GM18520 (cell line): ENCODE results near the gene PLA1A.

Experiments
- ATAC-seq: cut with Tn5 transposase; IDR thresholded peaks from one replicate; pipeline ENCODE4 v1.9.1; 2021; ENCODE audit not compliant: unreplicated experiment

The PLA1A gene

DNA sequence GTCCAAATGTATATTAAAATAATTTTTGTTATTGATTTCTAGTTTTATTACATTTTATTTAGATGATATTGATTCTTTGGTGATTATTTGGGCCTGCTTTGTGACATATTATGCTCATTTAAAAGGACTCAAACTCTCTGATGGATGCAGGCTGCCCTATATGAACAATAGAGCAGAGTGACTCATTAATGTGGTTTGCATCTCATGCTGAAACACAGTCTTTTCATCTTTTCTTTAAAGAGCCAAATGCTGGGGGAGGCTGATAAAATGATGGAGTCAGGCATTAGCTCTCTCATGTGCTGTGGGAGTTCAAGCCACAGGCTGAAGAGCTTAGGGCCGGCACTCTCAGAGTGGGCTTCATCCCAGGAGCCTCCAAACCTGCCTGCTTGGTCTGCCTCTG is 7.2 kb downstream of the PLA1A start:
- ATAC-seq, result no peak

- no peak for ATAC-seq
These were observed 10.8 kb downstream of the PLA1A start for GRCh38 chr3:119608405-119609000.

GRCh38 chr3:119609301-119609700 is 11.6 kb downstream of the PLA1A start:
- ATAC-seq, result no peak

GRCh38 chr3:119611664-119612063 is 14.0 kb downstream of the PLA1A start:
- ATAC-seq, result no peak

DNA sequence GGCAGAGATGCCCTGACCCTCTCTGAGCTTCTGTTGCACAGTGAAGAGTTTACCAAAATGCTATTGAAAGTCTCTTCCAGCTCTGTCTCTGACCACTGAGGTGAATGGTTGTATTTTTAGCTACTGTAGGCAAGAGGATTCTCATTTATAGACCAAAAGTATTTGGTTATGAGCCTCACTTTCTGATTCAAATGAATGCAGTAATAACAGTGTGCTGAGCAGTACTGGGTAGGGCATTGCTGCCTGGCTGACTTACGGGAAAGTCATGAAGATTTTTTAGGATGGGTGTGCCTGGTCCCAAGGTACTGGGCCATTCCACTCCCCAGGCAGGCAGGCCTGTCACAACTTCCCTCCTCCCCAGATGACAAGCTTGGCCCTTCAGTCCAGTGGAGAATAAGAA is 15.5 kb downstream of the PLA1A start:
- peak; percentile 70 for ATAC-seq

GRCh38 chr3:119613872-119614271 is 16.2 kb downstream of the PLA1A start:
- ATAC-seq, result no peak

DNA sequence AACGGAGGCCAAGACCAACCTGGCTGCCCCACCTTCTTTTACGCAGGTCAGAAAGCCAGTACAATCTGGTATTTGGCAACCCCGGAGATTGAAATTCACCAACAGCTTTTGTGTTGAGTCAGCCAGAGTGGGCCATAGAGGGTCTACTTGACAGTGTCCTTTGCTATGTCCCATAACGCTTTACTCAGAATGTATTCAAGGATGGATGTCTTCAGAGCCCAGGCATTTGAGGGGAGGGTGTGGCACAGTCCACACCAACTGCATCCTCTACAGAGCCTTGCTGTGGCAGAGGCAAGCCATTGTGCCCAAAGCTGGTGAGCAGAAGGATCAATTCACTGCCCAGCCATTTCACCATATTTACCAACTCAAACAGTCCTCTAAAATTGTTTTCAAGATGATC is 18.4 kb downstream of the PLA1A start:
- ATAC-seq, result no peak

DNA sequence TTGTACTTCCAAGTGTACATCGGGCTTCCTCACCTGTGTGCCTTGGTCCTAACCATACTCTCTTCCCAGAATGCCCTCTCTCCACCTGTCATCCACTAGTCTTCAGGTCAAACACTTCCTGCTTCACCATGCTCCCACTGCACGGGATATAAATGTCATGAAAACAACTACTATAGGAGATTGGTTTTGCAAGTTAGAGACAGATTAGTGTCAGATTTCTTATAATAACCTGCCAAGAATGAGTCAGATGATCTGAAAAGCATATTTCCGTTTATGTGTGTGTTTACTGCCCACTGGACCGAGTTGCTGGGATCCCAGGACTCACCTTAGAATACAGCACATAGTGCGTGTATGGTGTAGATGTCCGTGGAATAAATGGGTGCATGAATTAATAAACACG is 21.4 kb downstream of the PLA1A start:
- no peak for ATAC-seq

GRCh38 chr3:119620899-119621298 is 23.2 kb downstream of the PLA1A start:
- ATAC-seq, result no peak

GRCh38 chr3:119624002-119624720 is 26.5 kb downstream of the PLA1A start:
- no peak for ATAC-seq

- ATAC-seq, result no peak
These were observed 27.9 kb downstream of the PLA1A start for GRCh38 chr3:119625451-119626153.

DNA sequence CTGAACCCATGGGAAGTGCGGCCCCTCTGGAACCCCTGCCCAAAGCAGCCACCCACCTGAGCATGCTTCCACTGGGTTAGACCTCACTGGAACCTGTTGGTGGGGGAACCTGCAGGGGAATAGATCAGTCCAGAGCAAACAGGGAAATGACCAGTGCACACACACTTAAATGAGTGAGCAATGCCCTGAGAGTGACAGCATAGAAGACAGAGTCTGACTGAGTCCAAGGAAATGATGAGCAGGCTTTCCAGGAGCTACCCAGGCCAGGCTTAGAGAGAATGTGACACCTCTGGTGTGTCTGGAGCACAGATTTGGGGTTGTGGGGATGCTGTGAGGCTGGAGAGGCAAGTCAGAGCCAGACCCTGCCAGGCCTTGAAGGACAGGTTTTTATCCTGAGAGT is 28.5 kb downstream of the PLA1A start:
- ATAC-seq, result no peak

- no peak for ATAC-seq
These were observed 29.8 kb downstream of the PLA1A start for GRCh38 chr3:119627461-119627860.

GRCh38 chr3:119628390-119628789 is 30.7 kb downstream of the PLA1A start:
- ATAC-seq, result peak; percentile 62

GRCh38 chr3:119628816-119629445 is 31.2 kb downstream of the PLA1A start:
- ATAC-seq, result peak; percentile 24

DNA sequence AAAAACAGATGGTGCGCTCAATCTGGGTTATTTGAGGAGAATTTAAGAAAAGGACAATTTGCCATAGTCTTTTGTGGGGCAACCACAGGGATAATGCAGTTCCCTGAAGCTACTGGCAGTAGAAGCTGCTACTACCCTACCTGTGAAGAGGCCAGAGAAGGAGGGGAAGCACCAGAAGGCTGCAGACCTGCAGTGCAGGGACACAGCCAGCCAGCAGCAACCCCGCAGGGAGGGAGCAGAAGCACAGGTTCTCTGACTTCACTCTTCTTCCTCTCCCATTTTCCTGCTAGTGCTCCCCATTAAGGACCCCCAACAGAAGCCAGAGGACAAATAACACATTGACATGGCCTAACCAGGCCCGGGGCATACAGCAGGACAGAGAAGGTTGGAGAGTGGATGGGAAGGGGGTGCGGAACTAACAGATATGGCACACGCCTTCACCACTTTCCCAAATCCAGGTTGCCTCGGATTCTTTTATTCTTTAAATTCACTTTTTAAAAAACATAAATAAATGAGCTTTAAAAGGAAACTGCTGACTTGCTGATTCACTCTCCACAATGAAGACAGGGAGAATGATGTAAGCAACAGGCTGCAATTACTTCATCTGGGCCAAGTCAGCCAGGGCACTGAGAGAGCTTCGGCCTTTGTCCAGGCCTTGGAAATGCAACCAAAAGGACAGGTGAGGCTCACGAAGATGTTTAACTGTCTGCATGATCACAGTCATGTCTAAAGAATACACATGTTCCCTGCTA is 32.6 kb downstream of the PLA1A start:
- no peak for ATAC-seq

DNA sequence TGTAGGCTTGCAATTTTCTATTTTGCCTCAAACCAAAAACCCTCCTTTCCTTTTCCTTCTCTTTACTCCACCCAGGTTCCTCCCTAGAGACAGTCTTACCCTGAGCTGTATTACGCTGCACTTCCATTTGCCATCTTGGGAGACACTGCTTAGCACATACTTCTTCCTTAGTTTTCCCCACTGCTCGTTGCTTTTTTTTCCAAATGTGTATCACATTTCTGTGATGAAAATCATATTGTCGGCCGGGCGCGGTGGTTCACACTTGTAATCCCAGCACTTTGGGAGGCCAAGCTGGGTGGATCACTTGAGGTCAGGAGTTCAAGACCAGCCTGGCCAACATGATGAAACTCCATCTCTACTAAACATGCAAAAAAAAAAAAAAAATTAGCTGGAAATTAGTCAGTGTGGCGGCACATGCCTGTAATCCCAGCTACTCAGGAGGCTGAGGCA is 33.2 kb downstream of the PLA1A start:
- ATAC-seq, result no peak

- ATAC-seq, result no peak
These were observed 33.8 kb downstream of the PLA1A start for GRCh38 chr3:119631516-119631915.

- ATAC-seq, result no peak
These were observed 34.5 kb downstream of the PLA1A start for GRCh38 chr3:119632216-119632615.

DNA sequence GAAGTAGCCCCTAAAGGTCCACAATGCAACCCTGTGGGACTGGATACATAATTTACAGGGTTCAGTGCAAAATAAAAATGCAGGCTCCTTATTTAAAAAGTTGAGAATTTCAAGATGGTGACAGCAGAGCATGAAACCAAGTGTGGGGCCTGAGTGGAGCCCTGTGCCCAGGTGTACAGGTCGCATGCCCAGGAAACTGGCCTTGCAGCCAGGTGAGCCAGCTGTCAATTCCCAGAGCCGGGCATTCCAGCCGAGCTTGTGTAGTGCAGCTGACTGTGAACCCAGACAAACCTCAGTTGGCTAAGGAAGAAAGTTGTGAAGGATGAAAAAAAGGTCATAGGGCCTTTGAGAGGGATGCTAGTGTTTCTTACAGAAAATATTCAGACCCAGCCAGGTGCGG is 35.1 kb downstream of the PLA1A start:
- no peak for ATAC-seq

GRCh38 chr3:119635719-119636118 is 38.0 kb downstream of the PLA1A start:
- ATAC-seq, result no peak
